CD4-positive, alpha-beta memory T cell (primary cell): ENCODE measurements around the gene SULT1B1. TPM values are rescaled to one million over a fixed set of nuclear protein-coding genes. Genes with fewer than 3 reads are reported as not detected.

Experiments
- CTCF ChIA-PET: fragments of 350-600 bp; sonication (Branson Sonifier 250); formaldehyde crosslinking; loops from one replicate; lab custom pipeline; 2021; ENCODE audit warnings: inconsistent platforms; ENCODE audit not compliant: partially characterized antibody; lab: Charles Lee
- POLR2A ChIA-PET: fragments of 350-600 bp; sonication (Branson Sonifier 250); formaldehyde crosslinking; loops from one replicate; lab custom pipeline; 2021; ENCODE audit not compliant: partially characterized antibody; lab: Charles Lee
- DNase-seq, 5 donors: peaks; one replicate each; pipeline versions ENCODE4 v3.0.0 to v3.0.0-alpha.2; 2020 to 2022; ENCODE audit warnings: mixed read lengths in 1 of 5
- H3K27ac ChIP-seq: one replicate; pipeline ENCODE4 v1.7.0; 2013; ENCODE audit warnings: low read depth, low read length
- H3K27me3 ChIP-seq: 2 replicates; pipeline ENCODE4 v1.7.0; 2013; ENCODE audit warnings: mild to moderate bottlenecking, low read length, moderate library complexity; ENCODE audit not compliant: insufficient read depth
- H3K36me3 ChIP-seq: 2 replicates; pipeline ENCODE4 v1.7.0; 2013; ENCODE audit warnings: mild to moderate bottlenecking, low read length, moderate library complexity; ENCODE audit not compliant: insufficient read depth
- H3K4me1 ChIP-seq: 2 replicates; pipeline ENCODE4 v1.7.0; 2013; ENCODE audit warnings: mild to moderate bottlenecking, low read length, moderate library complexity; ENCODE audit not compliant: insufficient read depth
- H3K4me3 ChIP-seq, 2 donors: one replicate each; pipeline ENCODE4 v1.7.0; 2013; ENCODE audit warnings: low read length in 2 of 2, mild to moderate bottlenecking in 1 of 2
- H3K9me3 ChIP-seq, 2 donors: one replicate each; pipeline ENCODE4 v1.7.0; 2013; ENCODE audit warnings: low read length in 2 of 2, control low read depth in 1 of 2; ENCODE audit not compliant: control insufficient read depth in 1 of 2
- H3K27ac Mint-ChIP-seq, 7 donors: one replicate each; pipeline ENCODE4 v1.8.0; 2020 to 2021; ENCODE audit warnings: mixed read lengths in 7 of 7, mild to moderate bottlenecking in 6 of 7, inconsistent platforms in 3 of 7, moderate library complexity in 3 of 7
- H3K27me3 Mint-ChIP-seq, 2 donors: one replicate each; pipeline ENCODE4 v1.8.0; 2020 to 2021; ENCODE audit warnings: mixed read lengths in 2 of 2
- H3K36me3 Mint-ChIP-seq, 2 donors: one replicate each; pipeline ENCODE4 v1.8.0; 2020 to 2021; ENCODE audit warnings: mixed read lengths in 2 of 2, inconsistent platforms in 1 of 2, mild to moderate bottlenecking in 1 of 2
- H3K4me1 Mint-ChIP-seq, 4 donors: one replicate each; pipeline ENCODE4 v1.8.0; 2020 to 2021; ENCODE audit warnings: mixed read lengths in 4 of 4, mild to moderate bottlenecking in 1 of 4
- H3K4me3 Mint-ChIP-seq, 8 donors: one replicate each; pipeline ENCODE4 v1.8.0; 2020 to 2021; ENCODE audit warnings: mixed read lengths in 8 of 8, mild to moderate bottlenecking in 7 of 8, moderate library complexity in 6 of 8, inconsistent platforms in 3 of 8
- H3K9me3 Mint-ChIP-seq, 8 donors: one replicate each; pipeline ENCODE4 v1.8.0; 2020 to 2021; ENCODE audit warnings: mixed read lengths in 8 of 8, mild to moderate bottlenecking in 5 of 8, inconsistent platforms in 3 of 8, moderate library complexity in 1 of 8
- intact Hi-C: fragments of 100-400 bp; cut with micrococcal nuclease; formaldehyde crosslinking; loops from one replicate; pipeline ENCODE4 v1.15.1; 2023
- polyA plus RNA-seq, 2 donors: library from polyadenylated mRNA; unstranded; fragments of 300-500 nt; fragmentation: Illumina TruSeq; gene quantifications; one replicate each; pipeline ENCODE4 v1.2.3, GENCODE V29; 2021
- total RNA-seq, 2 experiments: library from RNA; stranded (reverse); gene quantifications; one replicate each; pipeline ENCODE4 v1.2.3, GENCODE V29; 2021

The SULT1B1 gene
- total RNA-seq (1 to 10 TPM; 5.7 to 7.6 TPM), polyA plus RNA-seq (1 to 10 TPM; 4.2 to 4.7 TPM)

DNA sequence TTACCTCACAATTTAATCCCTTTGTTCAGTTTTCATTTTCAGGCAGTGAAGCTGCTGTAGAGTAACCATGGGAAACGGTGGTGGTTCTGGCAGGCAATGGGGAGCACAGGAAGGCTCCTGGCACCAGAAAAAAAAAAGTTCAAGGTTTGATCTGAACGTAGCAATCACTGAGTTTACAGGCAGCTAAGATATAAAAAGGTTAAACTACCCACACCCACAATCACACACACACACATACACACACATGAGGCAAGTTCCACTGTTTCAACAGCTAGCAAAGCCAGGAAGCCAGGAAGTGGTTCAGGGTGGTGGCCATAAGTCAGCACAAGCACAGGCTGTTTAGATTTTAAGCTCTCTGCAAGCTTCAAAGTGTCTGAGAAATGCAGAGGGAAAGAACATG lies at the start of gene SULT1B1:
TSS of gene SULT1B1 (minus strand) at position 166 of the 400 bp plus-strand sequence. CDS start 5,403 bp downstream, outside the sequence.
- peaks cover 22 to 48% (median 30%) of the 10 kb centered on the region in 4 donors for H3K4me1 Mint-ChIP-seq
- peak within 1 kb of the TSS; percentile 11 for H3K27ac ChIP-seq

GRCh38 chr4:69800599-69800998 lies 40.2 kb upstream of the SULT1B1 start:
- intact Hi-C loops: no loop called here
- H3K27ac Mint-ChIP-seq: no peak overlapping the region
- H3K9me3 Mint-ChIP-seq: no peaks in the 10 kb centered on the region
- H3K27me3 ChIP-seq: no peaks in the 10 kb centered on the region
- no peak overlapping the region for H3K4me3 ChIP-seq
- H3K27me3 Mint-ChIP-seq: no peaks in the 10 kb centered on the region
- H3K4me1 Mint-ChIP-seq: no peaks in the 10 kb centered on the region
- CTCF ChIA-PET: no interaction called here
- no peaks in the 10 kb centered on the region for H3K36me3 ChIP-seq
- H3K4me1 ChIP-seq: no peaks in the 10 kb centered on the region
- no peak overlapping the region for H3K4me3 Mint-ChIP-seq
- POLR2A ChIA-PET: no interaction called here
- H3K36me3 Mint-ChIP-seq: no peaks in the 10 kb centered on the region
- no peaks in the 10 kb centered on the region for H3K9me3 ChIP-seq
- no peak overlapping the region for H3K27ac ChIP-seq
- no peak for DNase-seq

More for the DNA sequence above, at the start of gene SULT1B1:
- Histone ChIP-seq H3K27me3 (no peaks in the 10 kb centered on the region), H3K9me3 (no peaks in the 10 kb centered on the region), H3K4me3 (peak within 1 kb of the TSS; percentile 13 to 22), H3K4me1 (peaks cover 49% of the 10 kb centered on the region), H3K36me3 (no peaks in the 10 kb centered on the region)
- Mint-ChIP-seq H3K36me3 (no peaks in the 10 kb centered on the region), H3K27ac (peak within 1 kb of the TSS; percentile 80 to 93 (median 86)), H3K4me3 (peak within 1 kb of the TSS; percentile 83 to 94 (median 88)), H3K27me3 (no peaks in the 10 kb centered on the region), H3K9me3 (peaks cover 0 to 4% (median 0%) of the 10 kb centered on the region in 8 donors)
- CTCF ChIA-PET: interaction anchor here (1.2 to 3.0 kb wide), 2 partner anchors 63 to 70 kb away, joined by 3 to 22 read pairs; no protein-coding TSS in a partner anchor
- intact Hi-C loops: loop anchor here (2.0 kb wide), 1 partner anchor 62 kb away; no protein-coding TSS in a partner anchor
- POLR2A ChIA-PET: interaction anchor here (1.0 to 1.2 kb wide), 3 partner anchors 9 to 99 kb away, joined by 4 to 7 read pairs (median 4); no protein-coding TSS in a partner anchor
- peak; percentile 62 to 73 (median 64) for DNase-seq

GRCh38 chr4:69799337-69799736 lies 38.9 kb upstream of the SULT1B1 start:
- ChIA-PET CTCF (interaction anchor here (0.6 kb wide), 1 partner anchor 1510 kb away, joined by 5 read pairs; no protein-coding TSS in a partner anchor), POLR2A (no interaction called here)
- no peaks in the 10 kb centered on the region for H3K27me3 Mint-ChIP-seq
- Histone ChIP-seq H3K27me3 (no peaks in the 10 kb centered on the region), H3K9me3 (peaks cover 0 to 2% of the 10 kb centered on the region in 2 donors), H3K27ac (no peak overlapping the region), H3K4me3 (no peak overlapping the region), H3K4me1 (no peaks in the 10 kb centered on the region), H3K36me3 (no peaks in the 10 kb centered on the region)
- H3K36me3 Mint-ChIP-seq: no peaks in the 10 kb centered on the region
- intact Hi-C loops: no loop called here
- no peak overlapping the region for H3K27ac Mint-ChIP-seq
- no peaks in the 10 kb centered on the region for H3K4me1 Mint-ChIP-seq
- no peak for DNase-seq
- no peak overlapping the region for H3K4me3 Mint-ChIP-seq
- no peaks in the 10 kb centered on the region for H3K9me3 Mint-ChIP-seq

DNA sequence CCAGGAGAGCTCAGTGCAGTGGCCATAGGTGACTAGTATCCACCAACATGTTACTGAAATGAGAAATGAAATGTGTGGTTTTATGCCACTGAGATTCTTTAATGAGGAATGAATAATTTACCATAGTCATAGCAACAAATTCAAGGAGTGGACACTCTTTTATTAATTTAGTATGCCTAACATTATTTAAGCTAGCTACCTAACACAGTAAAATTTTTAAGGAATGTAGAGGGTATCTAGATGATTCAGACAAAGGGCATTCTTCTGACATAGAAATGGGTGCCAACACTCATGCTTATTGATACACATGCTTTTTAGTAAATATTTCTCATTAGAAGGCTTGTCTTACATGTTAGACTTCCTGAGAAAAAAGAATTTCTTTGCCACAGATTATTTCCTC lies 33.3 kb upstream of the SULT1B1 start:
- DNase-seq: no peak
- CTCF ChIA-PET: no interaction called here
- H3K4me3 ChIP-seq: no peak overlapping the region
- Mint-ChIP-seq H3K9me3 (no peaks in the 10 kb centered on the region), H3K27me3 (peaks cover 0 to 2% of the 10 kb centered on the region in 2 donors), H3K4me3 (no peak overlapping the region), H3K27ac (no peak overlapping the region), H3K4me1 (no peaks in the 10 kb centered on the region), H3K36me3 (no peaks in the 10 kb centered on the region)
- POLR2A ChIA-PET: no interaction called here
- no peak overlapping the region for H3K27ac ChIP-seq
- H3K9me3 ChIP-seq: peaks cover 0 to 2% of the 10 kb centered on the region in 2 donors
- intact Hi-C loops: no loop called here
- H3K4me1 ChIP-seq: no peaks in the 10 kb centered on the region
- H3K36me3 ChIP-seq: no peaks in the 10 kb centered on the region
- H3K27me3 ChIP-seq: no peaks in the 10 kb centered on the region

DNA sequence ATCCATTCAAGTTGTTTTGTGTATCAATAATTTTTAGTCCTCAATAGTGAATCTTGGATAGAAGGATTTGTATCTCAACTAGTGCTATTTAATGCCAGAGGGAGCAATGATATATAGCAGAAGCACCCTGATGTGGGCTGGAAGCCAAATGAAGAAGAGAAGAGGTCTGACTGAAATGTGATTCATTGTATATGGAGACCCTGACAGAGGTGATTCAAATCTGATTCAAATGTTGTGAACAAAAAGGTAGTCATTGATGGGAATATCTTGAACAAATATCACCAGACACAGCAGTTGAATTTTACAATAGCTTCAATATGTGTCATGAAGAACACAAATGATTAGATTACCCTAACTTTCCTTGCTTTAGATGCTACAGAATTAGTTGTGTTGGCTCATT lies 27.5 kb upstream of the SULT1B1 start:
- no peaks in the 10 kb centered on the region for H3K36me3 Mint-ChIP-seq
- H3K9me3 ChIP-seq: no peaks in the 10 kb centered on the region
- no peaks in the 10 kb centered on the region for H3K4me1 ChIP-seq
- H3K27ac Mint-ChIP-seq: no peak overlapping the region
- intact Hi-C loops: no loop called here
- H3K27me3 Mint-ChIP-seq: no peaks in the 10 kb centered on the region
- H3K4me1 Mint-ChIP-seq: no peaks in the 10 kb centered on the region
- no peak for DNase-seq
- H3K27me3 ChIP-seq: no peaks in the 10 kb centered on the region
- H3K27ac ChIP-seq: no peak overlapping the region
- ChIA-PET CTCF (no interaction called here), POLR2A (no interaction called here)
- no peak overlapping the region for H3K4me3 ChIP-seq
- no peaks in the 10 kb centered on the region for H3K36me3 ChIP-seq
- no peaks in the 10 kb centered on the region for H3K9me3 Mint-ChIP-seq
- H3K4me3 Mint-ChIP-seq: no peak overlapping the region

- intact Hi-C loops: no loop called here
- no peaks in the 10 kb centered on the region for H3K4me1 ChIP-seq
- ChIA-PET POLR2A (no interaction called here), CTCF (no interaction called here)
- Mint-ChIP-seq H3K27me3 (no peaks in the 10 kb centered on the region), H3K27ac (no peak overlapping the region), H3K4me3 (no peak overlapping the region), H3K9me3 (peaks cover 0 to 4% (median 0%) of the 10 kb centered on the region in 8 donors), H3K4me1 (no peaks in the 10 kb centered on the region), H3K36me3 (no peaks in the 10 kb centered on the region)
- no peaks in the 10 kb centered on the region for H3K36me3 ChIP-seq
- no peaks in the 10 kb centered on the region for H3K27me3 ChIP-seq
- no peak overlapping the region for H3K27ac ChIP-seq
- no peak overlapping the region for H3K4me3 ChIP-seq
- DNase-seq: no peak
- no peaks in the 10 kb centered on the region for H3K9me3 ChIP-seq
Observed at GRCh38 chr4:69786547-69786946, 26.1 kb upstream of the SULT1B1 start.

GRCh38 chr4:69785211-69785831 lies 24.9 kb upstream of the SULT1B1 start:
- no peak overlapping the region for H3K27ac Mint-ChIP-seq
- no peak overlapping the region for H3K4me3 ChIP-seq
- CTCF ChIA-PET: no interaction called here
- no peak for DNase-seq
- peaks cover 0 to 4% (median 0%) of the 10 kb centered on the region in 8 donors for H3K9me3 Mint-ChIP-seq
- H3K9me3 ChIP-seq: no peaks in the 10 kb centered on the region
- H3K27ac ChIP-seq: no peak overlapping the region
- H3K27me3 Mint-ChIP-seq: no peaks in the 10 kb centered on the region
- H3K36me3 ChIP-seq: no peaks in the 10 kb centered on the region
- H3K4me1 Mint-ChIP-seq: no peaks in the 10 kb centered on the region
- H3K36me3 Mint-ChIP-seq: no peaks in the 10 kb centered on the region
- H3K4me1 ChIP-seq: no peaks in the 10 kb centered on the region
- H3K27me3 ChIP-seq: no peaks in the 10 kb centered on the region
- POLR2A ChIA-PET: no interaction called here
- no peak overlapping the region for H3K4me3 Mint-ChIP-seq
- intact Hi-C loops: no loop called here
